ENCODE measurements around the gene GPATCH2. TPM values are rescaled to one million over a fixed set of nuclear protein-coding genes. Genes with fewer than 3 reads are reported as not detected.

The GPATCH2 gene
- total RNA-seq, 2 experiments from 2014 or later, result 9.2 to 9.6 TPM

DNA sequence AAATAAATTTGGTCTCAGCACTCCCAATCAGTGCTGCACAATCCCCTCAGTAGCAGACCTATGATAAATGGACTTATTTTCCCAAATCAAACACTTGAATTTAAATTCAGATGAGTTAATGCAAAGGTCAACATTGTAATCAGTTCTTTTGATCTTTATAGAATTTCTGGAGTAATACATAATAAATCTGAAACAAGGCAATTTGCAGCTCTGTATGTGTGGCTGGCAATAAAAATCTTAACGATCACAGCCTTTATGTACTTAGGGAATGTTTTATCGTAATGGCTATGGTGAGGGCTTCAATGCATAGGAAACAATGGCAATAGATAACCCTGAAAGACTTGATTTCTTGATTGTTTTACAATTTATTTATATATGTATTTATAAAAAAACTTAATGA, 91.4 kb downstream of the GPATCH2 start:
- Mint-ChIP-seq H3K9me3 (no peaks in the 10 kb centered on the region), H3K27ac (no peak overlapping the region), H3K27me3 (no peaks in the 10 kb centered on the region), H3K36me3 (ENCODE audit: low read depth) (no peaks in the 10 kb centered on the region), H3K4me3 (no peak overlapping the region), H3K4me1 (ENCODE audit: low read depth) (no peaks in the 10 kb centered on the region)
- H3K36me3 ChIP-seq (ENCODE audit: insufficient read depth, low read length), result no peaks in the 10 kb centered on the region
- POLR2A ChIA-PET, result no interaction called here
- no peaks in the 10 kb centered on the region for H3K9me3 ChIP-seq (ENCODE audit: control insufficient read depth in 1 of 2, insufficient read depth in 1 of 2, low read length in 2 of 2)
- CTCF ChIA-PET, result no interaction called here
- DNase-seq (no peak), ATAC-seq (ENCODE audit: poor library complexity) (no peak)
- intact Hi-C loops (cut with DNase I, micrococcal nuclease), result no loop called here
- no peaks in the 10 kb centered on the region for H3K4me1 ChIP-seq (ENCODE audit: insufficient read depth, low read length)
- H3K4me3 ChIP-seq (ENCODE audit: low read length), result no peak overlapping the region
- no peaks in the 10 kb centered on the region for H3K27me3 ChIP-seq (ENCODE audit: control insufficient read depth in 1 of 2, insufficient read depth in 2 of 2, low read length in 2 of 2)
- TF ChIP-seq, protein P1, sequence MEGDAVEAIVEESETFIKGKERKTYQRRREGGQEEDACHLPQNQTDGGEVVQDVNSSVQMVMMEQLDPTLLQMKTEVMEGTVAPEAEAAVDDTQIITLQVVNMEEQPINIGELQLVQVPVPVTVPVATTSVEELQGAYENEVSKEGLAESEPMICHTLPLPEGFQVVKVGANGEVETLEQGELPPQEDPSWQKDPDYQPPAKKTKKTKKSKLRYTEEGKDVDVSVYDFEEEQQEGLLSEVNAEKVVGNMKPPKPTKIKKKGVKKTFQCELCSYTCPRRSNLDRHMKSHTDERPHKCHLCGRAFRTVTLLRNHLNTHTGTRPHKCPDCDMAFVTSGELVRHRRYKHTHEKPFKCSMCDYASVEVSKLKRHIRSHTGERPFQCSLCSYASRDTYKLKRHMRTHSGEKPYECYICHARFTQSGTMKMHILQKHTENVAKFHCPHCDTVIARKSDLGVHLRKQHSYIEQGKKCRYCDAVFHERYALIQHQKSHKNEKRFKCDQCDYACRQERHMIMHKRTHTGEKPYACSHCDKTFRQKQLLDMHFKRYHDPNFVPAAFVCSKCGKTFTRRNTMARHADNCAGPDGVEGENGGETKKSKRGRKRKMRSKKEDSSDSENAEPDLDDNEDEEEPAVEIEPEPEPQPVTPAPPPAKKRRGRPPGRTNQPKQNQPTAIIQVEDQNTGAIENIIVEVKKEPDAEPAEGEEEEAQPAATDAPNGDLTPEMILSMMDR (IDR thresholded peaks at IDR 0.05), result no peak
- no peak overlapping the region for H3K27ac ChIP-seq (ENCODE audit: low read depth in 1 of 2, low read length in 2 of 2)

DNA sequence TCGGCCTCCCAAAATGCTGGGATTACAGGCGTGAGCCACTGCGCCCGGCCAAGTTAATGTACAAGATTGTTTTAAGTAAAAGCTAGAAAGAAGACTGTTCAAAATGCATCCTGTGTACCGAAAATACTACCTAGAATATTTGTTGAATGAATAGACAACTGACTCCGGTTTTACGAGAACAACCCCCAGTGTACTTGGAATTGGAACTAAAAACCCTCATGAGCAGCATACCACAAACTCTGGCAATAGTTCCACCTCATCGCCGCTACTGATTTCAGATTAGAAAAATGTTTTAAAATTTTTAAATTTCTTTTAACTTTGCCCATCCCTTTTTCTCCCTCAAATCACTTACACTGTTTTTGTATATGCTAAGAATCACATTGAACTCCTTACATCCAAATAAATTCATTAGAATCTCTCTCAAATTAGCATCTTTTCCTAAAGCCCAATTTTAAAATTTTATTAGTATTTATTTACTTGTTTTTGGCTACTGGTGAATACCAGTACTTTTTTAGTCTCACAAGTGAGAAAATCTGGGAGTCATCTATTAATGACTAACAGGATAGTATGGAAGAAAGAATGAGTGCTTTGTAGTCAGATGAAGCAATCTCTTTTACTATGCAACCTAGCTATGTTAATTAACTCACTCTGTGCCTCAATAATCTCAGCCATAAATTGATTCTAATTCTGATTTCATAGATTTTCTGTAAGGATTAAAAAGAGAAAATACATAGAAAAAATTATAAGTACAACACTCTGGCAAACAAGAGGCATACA, 95.1 kb downstream of the GPATCH2 start:
- no peak overlapping the region for H3K27ac Mint-ChIP-seq
- intact Hi-C loops (cut with DNase I, micrococcal nuclease), result no loop called here
- H3K36me3 Mint-ChIP-seq (ENCODE audit: low read depth), result no peaks in the 10 kb centered on the region
- CTCF ChIA-PET, result no interaction called here
- Histone ChIP-seq H3K9me3 (ENCODE audit: control insufficient read depth in 1 of 2, insufficient read depth in 1 of 2, low read length in 2 of 2) (no peaks in the 10 kb centered on the region), H3K4me1 (ENCODE audit: insufficient read depth, low read length) (no peaks in the 10 kb centered on the region), H3K27me3 (ENCODE audit: control insufficient read depth in 1 of 2, insufficient read depth in 2 of 2, low read length in 2 of 2) (no peaks in the 10 kb centered on the region), H3K27ac (ENCODE audit: low read depth in 1 of 2, low read length in 2 of 2) (no peak overlapping the region), H3K4me3 (ENCODE audit: low read length) (no peak overlapping the region), H3K36me3 (ENCODE audit: insufficient read depth, low read length) (no peaks in the 10 kb centered on the region)
- no peak overlapping the region for H3K4me3 Mint-ChIP-seq
- no peak for DNase-seq
- no peaks in the 10 kb centered on the region for H3K27me3 Mint-ChIP-seq
- no peaks in the 10 kb centered on the region for H3K9me3 Mint-ChIP-seq
- H3K4me1 Mint-ChIP-seq (ENCODE audit: low read depth), result no peaks in the 10 kb centered on the region
- TF ChIP-seq, protein P1 (IDR thresholded peaks at IDR 0.05), result no peak
- ATAC-seq (ENCODE audit: poor library complexity), result no peak
- POLR2A ChIA-PET, result no interaction called here

DNA sequence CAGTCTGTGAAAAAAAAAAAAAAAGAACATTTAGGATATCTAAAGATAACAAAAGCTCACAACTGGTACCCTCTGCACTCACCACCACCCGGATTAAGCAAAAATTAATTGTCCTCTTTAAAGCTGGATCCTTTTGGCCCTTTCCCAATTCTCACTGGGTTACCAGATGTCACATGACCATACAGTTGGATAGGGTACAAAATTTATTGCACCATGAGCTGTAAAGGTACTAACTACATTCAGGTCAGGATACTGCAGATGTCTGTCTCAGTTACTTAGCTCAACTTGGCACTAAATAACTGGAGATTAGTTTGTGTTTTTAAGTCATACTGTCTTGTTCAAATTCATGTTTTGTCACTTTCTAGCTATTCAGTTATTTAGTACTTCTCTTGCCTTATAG, 96.3 kb downstream of the GPATCH2 start:
- Mint-ChIP-seq H3K4me3 (no peak overlapping the region), H3K36me3 (ENCODE audit: low read depth) (no peaks in the 10 kb centered on the region), H3K27ac (no peak overlapping the region), H3K9me3 (no peaks in the 10 kb centered on the region), H3K27me3 (no peaks in the 10 kb centered on the region), H3K4me1 (ENCODE audit: low read depth) (no peaks in the 10 kb centered on the region)
- Histone ChIP-seq H3K27me3 (ENCODE audit: control insufficient read depth in 1 of 2, insufficient read depth in 2 of 2, low read length in 2 of 2) (no peaks in the 10 kb centered on the region), H3K27ac (ENCODE audit: low read depth in 1 of 2, low read length in 2 of 2) (no peak overlapping the region), H3K4me1 (ENCODE audit: insufficient read depth, low read length) (no peaks in the 10 kb centered on the region), H3K4me3 (ENCODE audit: low read length) (no peak overlapping the region), H3K36me3 (ENCODE audit: insufficient read depth, low read length) (no peaks in the 10 kb centered on the region), H3K9me3 (ENCODE audit: control insufficient read depth in 1 of 2, insufficient read depth in 1 of 2, low read length in 2 of 2) (no peaks in the 10 kb centered on the region)
- intact Hi-C loops (cut with DNase I, micrococcal nuclease), result no loop called here
- ChIA-PET POLR2A (no interaction called here), CTCF (no interaction called here)
- ATAC-seq (ENCODE audit: poor library complexity) (no peak), DNase-seq (no peak)
- TF ChIP-seq, protein P1 (IDR thresholded peaks at IDR 0.05), result no peak
